COLO668 (cell line): ENCODE results near the gene MED4.

Experiments
- DNase-seq: peaks from one replicate; lab custom pipeline; 2025; ENCODE audit not compliant: unreplicated experiment; lab: John Stamatoyannopoulos, UW

The MED4 gene

GRCh38 chr13:48094781-48095502 is at the start of gene MED4:
Gene MED4, minus strand, starts transcription at chr13:48095104. Its CDS starts 26 bp downstream, at chr13:48095078.
- peak; percentile 99 for DNase-seq

GRCh38 chr13:48144413-48145035 is 49.6 kb upstream of the MED4 start:
- no peak for DNase-seq

- DNase-seq = no peak
These were observed 47.5 kb upstream of the MED4 start for GRCh38 chr13:48142436-48142835.

GRCh38 chr13:48138270-48138669 is 43.4 kb upstream of the MED4 start:
- no peak for DNase-seq

- no peak for DNase-seq
These were observed 38.1 kb upstream of the MED4 start for GRCh38 chr13:48132961-48133360.

GRCh38 chr13:48131533-48131932 is 36.6 kb upstream of the MED4 start:
- no peak for DNase-seq

- peak; percentile 39 for DNase-seq
These were observed 32.3 kb upstream of the MED4 start for GRCh38 chr13:48126944-48127830.

- no peak for DNase-seq
These were observed 30.9 kb upstream of the MED4 start for GRCh38 chr13:48125794-48126228.

- no peak for DNase-seq
These were observed 28.9 kb upstream of the MED4 start for GRCh38 chr13:48123812-48124211.

- DNase-seq = no peak
These were observed 26.8 kb upstream of the MED4 start for GRCh38 chr13:48121733-48122132.

GRCh38 chr13:48120241-48120640 is 25.3 kb upstream of the MED4 start:
- no peak for DNase-seq

GRCh38 chr13:48118030-48118429 is 23.1 kb upstream of the MED4 start:
- no peak for DNase-seq

- DNase-seq = no peak
These were observed 21.9 kb upstream of the MED4 start for GRCh38 chr13:48116808-48117207.

GRCh38 chr13:48113756-48114130 is 18.8 kb upstream of the MED4 start:
- no peak for DNase-seq

GRCh38 chr13:48112896-48113755 is 18.2 kb upstream of the MED4 start:
- DNase-seq = no peak

GRCh38 chr13:48110931-48111721 is 16.2 kb upstream of the MED4 start:
- no peak for DNase-seq

GRCh38 chr13:48110132-48110868 is 15.4 kb upstream of the MED4 start:
- DNase-seq = no peak

GRCh38 chr13:48108106-48108505 is 13.2 kb upstream of the MED4 start:
- no peak for DNase-seq

GRCh38 chr13:48097793-48098192 is 2.9 kb upstream of the MED4 start:
- no peak for DNase-seq
